ENCODE data around the gene OSBPL2. TPM values are rescaled to one million over a fixed set of nuclear protein-coding genes. Genes with fewer than 3 reads are reported as not detected.

OSBPL2 gene
- total and polyA plus RNA-seq, 2 donors (not counting 1 experiment from before 2014, with no cell fraction given): 13.3 to 27.9 TPM

DNA sequence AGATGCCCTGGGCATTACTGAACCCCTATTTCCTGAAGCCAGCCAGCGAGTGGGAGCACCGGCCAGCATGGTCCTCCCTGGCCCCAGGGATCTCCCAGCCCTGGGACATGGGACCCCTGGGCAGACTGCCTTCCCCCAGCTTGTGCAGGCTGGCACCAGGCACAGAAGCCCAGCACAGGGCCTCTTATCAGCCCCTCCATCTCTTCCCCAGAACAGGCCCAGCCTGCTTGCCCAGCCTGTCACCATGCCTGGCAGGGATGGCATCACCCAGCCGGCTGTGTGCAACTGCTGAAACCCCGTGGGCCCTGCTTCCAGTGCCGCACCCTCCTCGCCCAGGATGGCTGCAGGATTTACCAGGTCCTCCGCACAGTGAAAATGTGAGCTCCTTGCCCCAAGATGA is 6.1 kb upstream of the OSBPL2 start:
- Histone ChIP-seq H3K4me2 (ENCODE audit: extremely low read depth, insufficient read depth, low read length) (no peak overlapping the region), H4K20me1 (ENCODE audit: control insufficient read depth, extremely low read depth, insufficient read depth, low read length) (no peaks in the 10 kb centered on the region), H3K9me3 (ENCODE audit: control insufficient read depth, insufficient read depth, low read depth, low read length) (no peaks in the 10 kb centered on the region), H3K79me2 (ENCODE audit: control insufficient read depth, insufficient read depth, low read length) (no peaks in the 10 kb centered on the region), H3K27me3 (ENCODE audit: control insufficient read depth, insufficient read depth, low read length) (peaks cover 7% of the 10 kb centered on the region), H3K4me1 (ENCODE audit: control insufficient read depth, extremely low read depth, insufficient read depth, low read length) (no peaks in the 10 kb centered on the region), H3K27ac (ENCODE audit: insufficient read depth, low read length) (no peak overlapping the region), H3K9ac (ENCODE audit: insufficient read depth, low read length) (no peak overlapping the region), H2AFZ (ENCODE audit: low read length) (no peak overlapping the region), H3K4me3 (replicated peaks in 1 of 4; ENCODE audit: control extremely low read depth in 1 of 4, insufficient read depth in 1 of 4, low read depth in 3 of 4, low read length in 4 of 4) (no peak overlapping the region), H3K36me3 (ENCODE audit: control insufficient read depth, insufficient read depth, low read length) (no peaks in the 10 kb centered on the region)
- DNase-seq (ENCODE audit: low read depth in 2 of 2): no peak
- TF ChIP-seq EZH2 (IDR thresholded peaks at IDR 0.05; ENCODE audit: low read length, missing control alignments) (no peak), CTCF (conservative IDR thresholded peaks at IDR 0.05 in 1 of 2, IDR thresholded peaks at IDR 0.05 in 1 of 2; ENCODE audit: low read depth in 1 of 2, low read length in 2 of 2) (no peak)

GRCh38 chr20:62232770-62233645 is 5.3 kb upstream of the OSBPL2 start:
- H3K79me2 ChIP-seq (ENCODE audit: control insufficient read depth, insufficient read depth, low read length): no peaks in the 10 kb centered on the region
- H3K9me3 ChIP-seq (ENCODE audit: control insufficient read depth, insufficient read depth, low read depth, low read length): no peaks in the 10 kb centered on the region
- H3K27ac ChIP-seq (ENCODE audit: insufficient read depth, low read length): no peak overlapping the region
- no peak for DNase-seq (ENCODE audit: low read depth in 2 of 2)
- no peak overlapping the region for H3K4me2 ChIP-seq (ENCODE audit: extremely low read depth, insufficient read depth, low read length)
- no peak overlapping the region for H3K4me3 ChIP-seq (replicated peaks in 1 of 4; ENCODE audit: control extremely low read depth in 1 of 4, insufficient read depth in 1 of 4, low read depth in 3 of 4, low read length in 4 of 4)
- H4K20me1 ChIP-seq (ENCODE audit: control insufficient read depth, extremely low read depth, insufficient read depth, low read length): no peaks in the 10 kb centered on the region
- no peaks in the 10 kb centered on the region for H3K4me1 ChIP-seq (ENCODE audit: control insufficient read depth, extremely low read depth, insufficient read depth, low read length)
- peaks cover 7% of the 10 kb centered on the region for H3K27me3 ChIP-seq (ENCODE audit: control insufficient read depth, insufficient read depth, low read length)
- H3K36me3 ChIP-seq (ENCODE audit: control insufficient read depth, insufficient read depth, low read length): no peaks in the 10 kb centered on the region
- TF ChIP-seq EZH2 (IDR thresholded peaks at IDR 0.05; ENCODE audit: low read length, missing control alignments) (no peak), CTCF (conservative IDR thresholded peaks at IDR 0.05 in 1 of 2, IDR thresholded peaks at IDR 0.05 in 1 of 2; ENCODE audit: low read depth in 1 of 2, low read length in 2 of 2) (no peak)
- H3K9ac ChIP-seq (ENCODE audit: insufficient read depth, low read length): no peak overlapping the region
- no peak overlapping the region for H2AFZ ChIP-seq (ENCODE audit: low read length)

DNA sequence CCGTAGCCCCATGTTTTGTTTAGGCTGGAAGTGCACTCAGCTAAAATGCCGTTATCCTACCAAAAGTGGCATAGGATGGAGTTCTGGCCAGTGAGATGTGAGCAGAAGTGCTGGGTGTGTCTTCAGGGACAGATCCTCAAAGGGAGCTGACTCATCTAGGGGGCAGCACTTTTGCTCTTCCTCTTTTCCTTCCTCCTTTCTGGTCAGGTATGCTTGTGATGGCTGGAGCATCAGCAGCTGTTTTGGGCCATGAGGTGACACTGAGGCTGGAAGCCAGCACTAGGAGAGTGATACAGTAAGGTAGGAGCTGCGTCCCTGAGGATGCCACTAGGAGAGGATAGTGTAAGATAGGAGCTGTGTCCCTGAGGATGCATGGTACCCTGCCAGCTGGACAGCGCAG is 4.6 kb upstream of the OSBPL2 start:
- H3K4me1 ChIP-seq (ENCODE audit: control insufficient read depth, extremely low read depth, insufficient read depth, low read length): no peaks in the 10 kb centered on the region
- H4K20me1 ChIP-seq (ENCODE audit: control insufficient read depth, extremely low read depth, insufficient read depth, low read length): no peaks in the 10 kb centered on the region
- H3K9ac ChIP-seq (ENCODE audit: insufficient read depth, low read length): no peak overlapping the region
- no peaks in the 10 kb centered on the region for H3K36me3 ChIP-seq (ENCODE audit: control insufficient read depth, insufficient read depth, low read length)
- no peak overlapping the region for H2AFZ ChIP-seq (ENCODE audit: low read length)
- H3K4me2 ChIP-seq (ENCODE audit: extremely low read depth, insufficient read depth, low read length): no peak overlapping the region
- no peak for TF ChIP-seq CTCF (conservative IDR thresholded peaks at IDR 0.05 in 1 of 2, IDR thresholded peaks at IDR 0.05 in 1 of 2; ENCODE audit: low read depth in 1 of 2, low read length in 2 of 2)
- no peak for TF ChIP-seq EZH2 (IDR thresholded peaks at IDR 0.05; ENCODE audit: low read length, missing control alignments)
- H3K79me2 ChIP-seq (ENCODE audit: control insufficient read depth, insufficient read depth, low read length): no peaks in the 10 kb centered on the region
- no peak overlapping the region for H3K4me3 ChIP-seq (replicated peaks in 1 of 4; ENCODE audit: control extremely low read depth in 1 of 4, insufficient read depth in 1 of 4, low read depth in 3 of 4, low read length in 4 of 4)
- H3K9me3 ChIP-seq (ENCODE audit: control insufficient read depth, insufficient read depth, low read depth, low read length): no peaks in the 10 kb centered on the region
- H3K27ac ChIP-seq (ENCODE audit: insufficient read depth, low read length): no peak overlapping the region
- no peak for DNase-seq (ENCODE audit: low read depth in 2 of 2)
- peaks cover 7% of the 10 kb centered on the region for H3K27me3 ChIP-seq (ENCODE audit: control insufficient read depth, insufficient read depth, low read length)
